Upper lobe of left lung (tissue), 4 donors: Measurements from ENCODE around the gene ATP5PB.

ENCODE experiments used
- EP300 ChIP-seq, 4 donors: sonication (generic); formaldehyde crosslinking; IDR thresholded peaks; one replicate each; pipeline ENCODE4 v1.5.1; 2017; ENCODE audit warnings: antibody characterized with exemption in 4 of 4, control low read depth in 2 of 4
- POLR2A ChIP-seq, 4 donors: fragments of 450-650 bp; IDR thresholded peaks; one replicate each; pipeline ENCODE4 v1.5.1; 2016 to 2017; ENCODE audit warnings: antibody characterized with exemption in 4 of 4, mild to moderate bottlenecking in 2 of 4
- POLR2AphosphoS5 ChIP-seq, 2 donors: sonication (generic); formaldehyde crosslinking; IDR thresholded peaks; one replicate each; pipeline ENCODE4 v1.5.1; 2017; ENCODE audit warnings: antibody characterized with exemption in 2 of 2
- TF ChIP-seq, protein P1 (sequence below), 6 experiments: fragments of 450-650 bp in 4 of 6; fragments of 200-600 bp in 2 of 6; sonication (generic) in 2 of 6; IDR thresholded peaks; one replicate each; pipeline ENCODE4 v1.5.1; 2016 to 2019; ENCODE audit warnings: antibody characterized with exemption in 6 of 6

- TF ChIP-seq POLR2A (IDR thresholded peaks at IDR 0.05) (no peak), EP300 (IDR thresholded peaks at IDR 0.05) (no peak), POLR2AphosphoS5 (IDR thresholded peaks at IDR 0.05) (no peak)
- TF ChIP-seq, protein P1, sequence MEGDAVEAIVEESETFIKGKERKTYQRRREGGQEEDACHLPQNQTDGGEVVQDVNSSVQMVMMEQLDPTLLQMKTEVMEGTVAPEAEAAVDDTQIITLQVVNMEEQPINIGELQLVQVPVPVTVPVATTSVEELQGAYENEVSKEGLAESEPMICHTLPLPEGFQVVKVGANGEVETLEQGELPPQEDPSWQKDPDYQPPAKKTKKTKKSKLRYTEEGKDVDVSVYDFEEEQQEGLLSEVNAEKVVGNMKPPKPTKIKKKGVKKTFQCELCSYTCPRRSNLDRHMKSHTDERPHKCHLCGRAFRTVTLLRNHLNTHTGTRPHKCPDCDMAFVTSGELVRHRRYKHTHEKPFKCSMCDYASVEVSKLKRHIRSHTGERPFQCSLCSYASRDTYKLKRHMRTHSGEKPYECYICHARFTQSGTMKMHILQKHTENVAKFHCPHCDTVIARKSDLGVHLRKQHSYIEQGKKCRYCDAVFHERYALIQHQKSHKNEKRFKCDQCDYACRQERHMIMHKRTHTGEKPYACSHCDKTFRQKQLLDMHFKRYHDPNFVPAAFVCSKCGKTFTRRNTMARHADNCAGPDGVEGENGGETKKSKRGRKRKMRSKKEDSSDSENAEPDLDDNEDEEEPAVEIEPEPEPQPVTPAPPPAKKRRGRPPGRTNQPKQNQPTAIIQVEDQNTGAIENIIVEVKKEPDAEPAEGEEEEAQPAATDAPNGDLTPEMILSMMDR (IDR thresholded peaks at IDR 0.05) = no peak
These were observed 57.3 kb downstream of the ATP5PB start for GRCh38 chr1:111506561-111506960.
